Measurements from ENCODE around the gene CYP27B1. TPM values are rescaled to one million over a fixed set of nuclear protein-coding genes. Genes with fewer than 3 reads are reported as not detected.
A peak's percentile ranks its signal among the peaks of the same experiment; 100 is the strongest.

Gene CYP27B1, protein sequence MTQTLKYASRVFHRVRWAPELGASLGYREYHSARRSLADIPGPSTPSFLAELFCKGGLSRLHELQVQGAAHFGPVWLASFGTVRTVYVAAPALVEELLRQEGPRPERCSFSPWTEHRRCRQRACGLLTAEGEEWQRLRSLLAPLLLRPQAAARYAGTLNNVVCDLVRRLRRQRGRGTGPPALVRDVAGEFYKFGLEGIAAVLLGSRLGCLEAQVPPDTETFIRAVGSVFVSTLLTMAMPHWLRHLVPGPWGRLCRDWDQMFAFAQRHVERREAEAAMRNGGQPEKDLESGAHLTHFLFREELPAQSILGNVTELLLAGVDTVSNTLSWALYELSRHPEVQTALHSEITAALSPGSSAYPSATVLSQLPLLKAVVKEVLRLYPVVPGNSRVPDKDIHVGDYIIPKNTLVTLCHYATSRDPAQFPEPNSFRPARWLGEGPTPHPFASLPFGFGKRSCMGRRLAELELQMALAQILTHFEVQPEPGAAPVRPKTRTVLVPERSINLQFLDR
- 2.4 and 2.5 TPM in 2 replicates for total RNA-seq

DNA sequence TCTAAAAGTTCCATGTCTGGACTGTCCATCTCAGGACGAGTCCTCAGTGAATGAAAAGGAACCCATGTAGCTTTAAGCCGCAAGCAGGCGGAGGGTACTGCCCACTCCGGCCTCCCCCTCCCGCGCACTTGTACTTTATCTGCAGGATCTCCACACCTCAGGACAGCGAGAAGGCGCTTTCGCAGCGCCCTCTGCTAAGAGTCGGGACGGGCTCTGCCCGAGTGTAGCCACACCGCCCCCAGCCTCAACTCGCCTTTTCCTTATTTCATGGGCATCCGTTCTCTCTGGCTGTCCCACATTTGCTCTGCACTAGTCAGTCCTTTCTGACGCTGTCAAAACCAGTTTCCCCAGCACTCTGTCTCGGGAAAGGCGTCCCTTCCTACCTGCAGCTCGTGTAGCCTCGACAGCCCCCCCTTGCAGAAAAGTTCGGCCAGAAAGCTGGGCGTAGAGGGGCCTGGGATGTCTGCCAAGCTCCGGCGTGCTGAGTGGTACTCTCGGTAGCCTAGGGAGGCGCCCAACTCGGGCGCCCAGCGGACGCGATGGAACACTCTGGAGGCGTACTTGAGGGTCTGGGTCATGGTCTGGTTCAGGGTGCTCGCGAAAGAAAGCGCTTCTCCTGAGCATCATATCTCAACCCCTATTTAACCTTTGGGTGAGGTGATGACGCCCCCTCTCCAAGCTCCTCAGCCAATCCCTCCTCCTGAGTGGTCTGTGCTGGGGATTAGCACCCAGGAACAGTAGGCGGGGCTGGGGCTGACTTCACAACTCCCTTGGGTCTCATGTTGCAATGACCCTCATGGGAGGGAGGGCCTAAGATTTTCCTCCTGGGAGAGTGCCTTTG is at the start of gene CYP27B1:
Gene CYP27B1 (minus strand): TSS at position 615 of the 841 bp plus-strand sequence. CDS start 37 bp downstream, at position 578.
- intact Hi-C loops (cut with micrococcal nuclease): loop anchor here (1.0 kb wide), 1 partner anchor 10 kb away; no protein-coding TSS in a partner anchor
- Mint-ChIP-seq H3K27me3 (peaks cover 13% of the 10 kb centered on the region), H3K9me3 (no peaks in the 10 kb centered on the region), H3K36me3 (ENCODE audit: low read depth) (peaks cover 30% of the 10 kb centered on the region), H3K4me1 (peaks cover 41% of the 10 kb centered on the region), H3K27ac (no peak within 1 kb of the TSS), H3K4me3 (peak within 1 kb of the TSS; percentile 89)
- CTCF ChIA-PET: interaction anchor here (1.0 to 4.7 kb wide), 2 partner anchors 10 kb away, joined by 3 to 20 read pairs; no protein-coding TSS in a partner anchor
- DNase-seq (no peak), ATAC-seq (ENCODE audit: low read depth) (no peak)
- TF ChIP-seq, protein P1, sequence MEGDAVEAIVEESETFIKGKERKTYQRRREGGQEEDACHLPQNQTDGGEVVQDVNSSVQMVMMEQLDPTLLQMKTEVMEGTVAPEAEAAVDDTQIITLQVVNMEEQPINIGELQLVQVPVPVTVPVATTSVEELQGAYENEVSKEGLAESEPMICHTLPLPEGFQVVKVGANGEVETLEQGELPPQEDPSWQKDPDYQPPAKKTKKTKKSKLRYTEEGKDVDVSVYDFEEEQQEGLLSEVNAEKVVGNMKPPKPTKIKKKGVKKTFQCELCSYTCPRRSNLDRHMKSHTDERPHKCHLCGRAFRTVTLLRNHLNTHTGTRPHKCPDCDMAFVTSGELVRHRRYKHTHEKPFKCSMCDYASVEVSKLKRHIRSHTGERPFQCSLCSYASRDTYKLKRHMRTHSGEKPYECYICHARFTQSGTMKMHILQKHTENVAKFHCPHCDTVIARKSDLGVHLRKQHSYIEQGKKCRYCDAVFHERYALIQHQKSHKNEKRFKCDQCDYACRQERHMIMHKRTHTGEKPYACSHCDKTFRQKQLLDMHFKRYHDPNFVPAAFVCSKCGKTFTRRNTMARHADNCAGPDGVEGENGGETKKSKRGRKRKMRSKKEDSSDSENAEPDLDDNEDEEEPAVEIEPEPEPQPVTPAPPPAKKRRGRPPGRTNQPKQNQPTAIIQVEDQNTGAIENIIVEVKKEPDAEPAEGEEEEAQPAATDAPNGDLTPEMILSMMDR (IDR thresholded peaks at IDR 0.05): no peak
- POLR2A ChIA-PET: interaction anchor here (0.7 to 6.7 kb wide), 4 partner anchors 10 to 132 kb away, joined by 3 to 34 read pairs (median 3); partner anchors contain the start of genes CDK4 and MARCHF9

DNA sequence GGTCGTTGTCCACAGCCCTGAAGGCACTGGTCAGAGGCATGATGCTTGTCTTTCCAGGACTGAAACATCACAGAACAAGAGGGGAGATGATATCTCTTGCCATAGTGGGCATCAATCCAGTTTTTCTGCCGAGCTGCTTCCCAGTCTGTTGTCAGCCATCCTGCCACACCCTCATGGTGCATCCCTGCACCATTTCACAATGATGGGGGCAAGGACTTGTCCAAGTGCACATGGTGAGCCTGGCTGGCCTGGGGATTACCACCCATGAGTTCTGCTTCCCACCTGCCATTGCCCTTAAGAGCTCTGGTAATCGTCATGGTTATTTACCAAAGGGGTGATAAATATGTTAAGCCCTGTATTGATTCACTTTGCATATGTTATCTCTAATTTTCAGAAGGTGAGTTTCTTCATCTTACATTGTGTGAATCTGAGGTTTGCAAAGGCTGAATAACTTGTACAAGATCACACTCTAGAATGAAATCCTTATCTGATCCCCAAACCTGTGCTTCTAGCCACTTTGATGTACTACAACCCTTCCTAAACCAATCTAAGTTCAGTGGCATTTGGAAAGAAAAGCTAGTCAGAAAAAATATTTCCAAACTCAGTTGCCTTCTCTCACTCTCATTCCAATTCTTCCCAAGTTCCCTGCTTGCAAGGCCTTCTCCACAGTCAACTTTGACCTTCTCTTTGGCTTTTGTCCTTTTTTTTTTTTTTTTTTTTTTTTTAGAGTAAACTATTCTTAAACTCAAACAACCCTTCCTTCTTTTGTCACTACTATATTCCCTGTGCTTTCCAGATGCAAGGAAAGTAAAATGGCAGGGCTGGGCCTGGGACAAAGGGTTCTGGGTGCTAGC is 49.4 kb upstream of the CYP27B1 start:
- Mint-ChIP-seq H3K27ac (no peak overlapping the region), H3K4me1 (no peaks in the 10 kb centered on the region), H3K4me3 (no peak overlapping the region), H3K9me3 (no peaks in the 10 kb centered on the region), H3K36me3 (ENCODE audit: low read depth) (peaks cover 24% of the 10 kb centered on the region), H3K27me3 (no peaks in the 10 kb centered on the region)
- POLR2A ChIA-PET: no interaction called here
- intact Hi-C loops (cut with micrococcal nuclease): no loop called here
- TF ChIP-seq, protein P1 (IDR thresholded peaks at IDR 0.05): no peak
- CTCF ChIA-PET: interaction anchor here (3.0 kb wide), 1 partner anchor 16 kb away, joined by 6 read pairs; no protein-coding TSS in a partner anchor
- ATAC-seq (ENCODE audit: low read depth) (no peak), DNase-seq (no peak)

DNA sequence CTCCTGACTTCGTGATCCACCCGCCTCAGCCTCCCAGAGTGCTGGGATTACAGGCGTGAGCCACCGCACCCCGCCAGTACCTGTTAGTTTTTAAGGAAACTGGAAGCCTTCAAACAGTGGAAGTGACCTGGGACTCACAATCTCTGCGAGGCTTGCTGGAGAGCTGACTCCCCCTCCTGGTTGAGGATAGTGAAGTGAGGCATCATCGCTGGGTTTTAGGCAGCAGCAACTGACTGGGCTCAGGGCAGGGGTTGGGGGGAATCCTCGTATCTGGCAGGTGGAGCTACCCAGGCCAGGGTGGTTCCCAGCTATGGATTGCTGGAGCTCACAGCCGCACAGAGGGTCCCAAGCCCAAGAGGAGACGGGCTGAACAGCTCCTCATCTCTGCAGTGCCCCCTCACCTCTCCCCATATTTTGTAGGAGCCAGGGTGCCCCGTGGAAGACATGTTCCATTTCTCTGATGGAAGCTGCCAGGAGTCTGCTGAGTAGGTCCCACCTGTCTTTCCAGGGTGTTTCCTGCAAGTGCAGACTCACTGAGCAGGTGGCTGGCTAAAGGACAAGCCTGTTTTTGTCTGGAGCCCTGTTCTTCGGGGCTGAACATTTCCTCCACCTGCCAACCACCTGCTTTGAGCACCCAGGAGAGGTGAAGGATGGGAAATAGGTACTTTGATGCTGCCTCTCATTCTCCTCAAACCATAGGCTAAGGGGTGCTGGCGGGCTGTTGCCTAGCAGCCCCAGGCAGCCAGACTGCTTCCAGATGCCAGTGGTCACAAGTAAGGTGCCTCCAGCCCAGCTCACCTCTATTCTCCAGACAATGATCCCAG is 48.5 kb upstream of the CYP27B1 start:
- no peak overlapping the region for H3K4me3 Mint-ChIP-seq
- TF ChIP-seq, protein P1 (IDR thresholded peaks at IDR 0.05): no peak
- intact Hi-C loops (cut with micrococcal nuclease): no loop called here
- DNase-seq: no peak
- ATAC-seq (ENCODE audit: low read depth): no peak
- H3K36me3 Mint-ChIP-seq (ENCODE audit: low read depth): peaks cover 16% of the 10 kb centered on the region
- ChIA-PET POLR2A (no interaction called here), CTCF (no interaction called here)
- H3K27ac Mint-ChIP-seq: no peak overlapping the region
- no peaks in the 10 kb centered on the region for H3K4me1 Mint-ChIP-seq
- H3K27me3 Mint-ChIP-seq: no peaks in the 10 kb centered on the region
- H3K9me3 Mint-ChIP-seq: no peaks in the 10 kb centered on the region

DNA sequence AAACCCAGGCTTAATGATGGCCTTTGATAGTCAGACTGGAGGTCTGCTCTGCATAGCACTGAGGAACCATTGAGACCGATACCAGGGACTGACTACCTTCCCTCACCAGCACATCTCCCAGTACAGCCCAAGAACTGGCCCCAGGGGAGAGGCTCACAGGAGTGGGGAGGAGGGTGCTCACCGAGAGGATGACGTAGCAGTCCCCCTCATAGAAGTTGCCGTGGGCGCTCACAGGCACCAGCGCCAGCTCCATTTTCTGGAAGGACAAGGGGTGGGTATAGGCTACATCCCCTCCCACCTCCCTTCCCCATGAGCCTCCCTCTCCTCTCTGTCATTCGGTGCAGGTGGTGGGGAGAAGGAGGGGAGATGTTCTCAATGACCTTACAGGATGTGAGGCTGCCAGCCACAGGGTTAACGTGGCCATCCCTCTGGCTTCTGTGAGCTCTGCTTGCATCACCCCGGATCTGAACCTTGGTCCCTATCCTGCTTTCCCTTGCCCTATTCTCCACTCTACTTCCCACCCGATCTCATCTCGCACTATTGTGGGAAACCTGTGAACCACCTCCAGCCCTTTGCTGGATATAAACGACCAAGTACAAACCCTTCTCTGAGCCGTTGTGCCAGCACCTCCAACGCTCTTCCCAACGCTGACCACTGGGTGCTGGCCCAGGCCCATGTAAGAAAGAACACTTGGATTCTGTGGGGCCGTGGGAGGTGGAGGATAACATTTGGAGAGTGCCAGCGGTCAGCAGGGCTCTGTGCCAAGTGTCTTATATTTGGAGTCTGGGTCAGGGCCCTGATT is 47.3 kb upstream of the CYP27B1 start:
- TF ChIP-seq, protein P1 (IDR thresholded peaks at IDR 0.05): no peak
- H3K9me3 Mint-ChIP-seq: no peaks in the 10 kb centered on the region
- CTCF ChIA-PET: interaction anchor here (2.0 kb wide), 1 partner anchor 11 kb away, joined by 6 read pairs; no protein-coding TSS in a partner anchor
- intact Hi-C loops (cut with micrococcal nuclease): no loop called here
- no peak overlapping the region for H3K27ac Mint-ChIP-seq
- H3K36me3 Mint-ChIP-seq (ENCODE audit: low read depth): peaks cover 6% of the 10 kb centered on the region
- no peak for ATAC-seq (ENCODE audit: low read depth)
- POLR2A ChIA-PET: no interaction called here
- no peaks in the 10 kb centered on the region for H3K27me3 Mint-ChIP-seq
- H3K4me3 Mint-ChIP-seq: no peak overlapping the region
- no peak for DNase-seq
- no peaks in the 10 kb centered on the region for H3K4me1 Mint-ChIP-seq
